SU-DHL-6 (cell line): ENCODE measurements around the gene MTHFR.

Experiments used
- H2AFZ ChIP-seq: fragments of 200-600 bp; sonication (generic); 2 replicates; pipeline ENCODE4 v1.6.1; 2014; ENCODE audit warnings: low read depth, mild to moderate bottlenecking, moderate library complexity, mixed read lengths, antibody characterized with exemption, low read length; ENCODE audit not compliant: severe bottlenecking
- H3F3A ChIP-seq: fragments of 200-600 bp; shearing (Covaris generic); 2 replicates; pipeline ENCODE4 v1.6.0; 2016; ENCODE audit warnings: antibody characterized with exemption, mild to moderate bottlenecking; ENCODE audit not compliant: insufficient read depth
- H3K27ac ChIP-seq: fragments of 200-600 bp; sonication (generic); 2 replicates; pipeline ENCODE4 v1.5.1; 2016; ENCODE audit warnings: low read depth, mild to moderate bottlenecking, low read length, moderate library complexity, mixed read lengths
- H3K27me3 ChIP-seq: fragments of 200-600 bp; sonication (generic), shearing (Covaris generic); 2 replicates; pipeline ENCODE4 v1.6.0; 2014; ENCODE audit warnings: mild to moderate bottlenecking, low read length
- H3K36me3 ChIP-seq: fragments of 200-600 bp; sonication (generic); 2 replicates; pipeline ENCODE4 v1.6.1; 2014; ENCODE audit warnings: mild to moderate bottlenecking, low read length, mixed read lengths
- H3K4me2 ChIP-seq: fragments of 300-600, 200-600 bp; shearing (Covaris generic), sonication (generic); 2 replicates; pipeline ENCODE4 v1.6.0; 2014; ENCODE audit warnings: low read length, low read depth, mild to moderate bottlenecking; ENCODE audit not compliant: poor library complexity, severe bottlenecking
- H3K4me3 ChIP-seq: fragments of 200-600 bp; sonication (generic); 2 replicates; pipeline ENCODE4 v1.5.1; 2014; ENCODE audit warnings: antibody characterized with exemption, low read length, mild to moderate bottlenecking, mixed read lengths; ENCODE audit not compliant: insufficient read depth, poor library complexity, severe bottlenecking
- H3K79me2 ChIP-seq: fragments of 200-600 bp; sonication (generic); 2 replicates; pipeline ENCODE4 v1.6.1; 2014; ENCODE audit warnings: mild to moderate bottlenecking, low read length, moderate library complexity; ENCODE audit not compliant: insufficient read depth
- H3K9ac ChIP-seq: fragments of 200-600 bp; sonication (generic); 2 replicates; pipeline ENCODE4 v1.7.0; 2014; ENCODE audit warnings: mild to moderate bottlenecking, low read length
- H3K9me2 ChIP-seq: fragments of 200-600 bp; sonication (generic); replicated peaks from 2 replicates; pipeline ENCODE4 v1.6.1; 2014; ENCODE audit warnings: low read length; ENCODE audit not compliant: insufficient read depth
- H3K9me3 ChIP-seq: fragments of 200-600 bp; sonication (generic); 2 replicates; pipeline ENCODE4 v1.6.1; 2014; ENCODE audit warnings: low read length, mixed read lengths; ENCODE audit not compliant: insufficient read depth
- H4K20me1 ChIP-seq: fragments of 200-600 bp; sonication (generic); 2 replicates; pipeline ENCODE4 v1.6.1; 2014; ENCODE audit warnings: low read depth, mild to moderate bottlenecking, antibody characterized with exemption, low read length, moderate library complexity, mixed read lengths
- EZH2phosphoT487 ChIP-seq: fragments of 200-600 bp; sonication (generic), shearing (Covaris generic); conservative IDR thresholded peaks from 2 replicates; pipeline ENCODE4 v1.6.1; 2018; ENCODE audit warnings: mild to moderate bottlenecking, antibody characterized with exemption, low read length, moderate library complexity, mixed read lengths
- TF ChIP-seq, protein P1 (sequence below): fragments of 200-600 bp; sonication (generic); IDR thresholded peaks from one replicate; pipeline ENCODE4 v1.5.1; 2017; ENCODE audit warnings: antibody characterized with exemption, mild to moderate bottlenecking, low read length, moderate library complexity; ENCODE audit not compliant: insufficient read depth, poor library complexity, severe bottlenecking

MTHFR gene

DNA sequence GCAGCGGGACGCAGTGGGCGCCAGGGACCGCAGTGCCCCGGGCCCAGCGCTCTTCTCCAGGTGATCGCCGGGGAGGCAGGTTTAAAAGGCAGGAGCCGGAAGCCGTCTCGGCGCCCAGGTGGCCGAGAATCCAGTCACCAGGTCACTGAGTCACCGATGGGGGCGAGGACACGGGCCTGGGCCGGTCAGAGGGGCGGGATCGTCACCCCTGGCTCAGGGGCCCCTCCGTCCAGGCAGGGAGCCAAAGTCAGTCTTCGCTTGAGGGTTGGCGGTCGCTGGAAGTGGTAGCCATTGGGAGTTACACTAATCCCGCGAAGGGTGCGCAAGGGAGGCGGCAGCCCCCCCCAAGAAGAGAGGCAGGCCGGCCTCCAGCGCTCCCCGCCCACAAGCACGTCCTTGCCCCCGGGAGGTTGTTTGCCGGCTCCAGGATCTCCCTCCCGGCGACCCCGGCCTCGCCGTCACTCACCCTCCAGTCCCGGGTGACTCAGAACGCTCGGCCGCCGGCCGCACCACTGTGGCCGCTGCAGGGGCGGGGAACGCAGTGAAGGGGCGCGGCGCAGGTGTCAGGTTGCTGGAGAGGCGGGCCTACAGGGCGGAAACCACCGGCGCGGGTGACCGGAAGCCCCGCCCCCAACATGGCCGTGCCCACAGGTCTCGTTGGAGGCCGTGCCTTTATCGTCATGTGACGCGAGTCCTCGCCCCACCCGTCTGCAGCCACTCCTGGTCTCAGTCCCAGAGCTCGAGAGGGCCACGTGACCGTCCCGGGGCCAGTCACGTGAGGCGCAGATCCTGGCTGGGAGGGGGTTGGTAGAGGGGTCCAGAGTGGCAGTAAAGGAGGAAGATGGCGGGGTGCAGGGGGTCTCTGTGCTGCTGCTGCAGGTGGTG lies at the start of gene MTHFR, which contains the start of gene CLCN6:
MTHFR (minus strand) TSS at position 543 of the 885 bp plus-strand sequence. CDS start 2,848 bp downstream, outside the sequence.
CLCN6 (plus strand) TSS at position 770 of the 885 bp plus-strand sequence; CDS start at position 842, 72 bp downstream.
- peak within 1 kb of the TSS; percentile 82 for H3K27ac ChIP-seq
- peaks cover 48% of the 10 kb centered on the region for H3K79me2 ChIP-seq

DNA sequence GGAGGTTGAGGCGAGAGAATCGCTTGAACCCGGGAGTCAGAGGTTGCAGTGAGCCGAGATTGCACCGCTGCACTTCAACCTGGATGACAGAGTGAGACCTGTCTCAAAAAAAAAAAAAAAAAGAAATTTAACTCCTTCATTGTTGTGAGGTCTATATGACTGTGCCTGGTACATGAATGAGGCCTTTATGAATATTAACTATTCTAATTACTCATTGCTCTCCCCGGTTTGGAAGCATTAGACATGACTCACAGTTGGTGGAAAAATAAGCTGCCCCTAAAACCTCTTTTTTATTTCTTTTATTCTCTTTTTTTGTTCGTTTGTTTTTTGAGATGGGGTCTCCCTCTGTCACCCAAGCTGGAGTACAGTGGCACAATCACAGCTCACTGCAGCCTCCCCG lies 49.7 kb upstream of the MTHFR start:
- H3K27ac ChIP-seq: no peak overlapping the region
- no peaks in the 10 kb centered on the region for H3K27me3 ChIP-seq

More for the DNA sequence above, at the start of gene MTHFR, which contains the start of gene CLCN6:
- Histone ChIP-seq H3K9ac (peak within 1 kb of the TSS; percentile 88), H2AFZ (peak within 1 kb of the TSS; percentile 65), H4K20me1 (no peaks in the 10 kb centered on the region), H3F3A (peaks cover 19% of the 10 kb centered on the region), H3K9me2 (no peaks in the 10 kb centered on the region), H3K4me3 (peak within 1 kb of the TSS; percentile 86), H3K27me3 (no peaks in the 10 kb centered on the region), H3K4me2 (peak within 1 kb of the TSS; percentile 99), H3K36me3 (peaks cover 17% of the 10 kb centered on the region), H3K9me3 (no peaks in the 10 kb centered on the region)
- TF ChIP-seq, protein P1, sequence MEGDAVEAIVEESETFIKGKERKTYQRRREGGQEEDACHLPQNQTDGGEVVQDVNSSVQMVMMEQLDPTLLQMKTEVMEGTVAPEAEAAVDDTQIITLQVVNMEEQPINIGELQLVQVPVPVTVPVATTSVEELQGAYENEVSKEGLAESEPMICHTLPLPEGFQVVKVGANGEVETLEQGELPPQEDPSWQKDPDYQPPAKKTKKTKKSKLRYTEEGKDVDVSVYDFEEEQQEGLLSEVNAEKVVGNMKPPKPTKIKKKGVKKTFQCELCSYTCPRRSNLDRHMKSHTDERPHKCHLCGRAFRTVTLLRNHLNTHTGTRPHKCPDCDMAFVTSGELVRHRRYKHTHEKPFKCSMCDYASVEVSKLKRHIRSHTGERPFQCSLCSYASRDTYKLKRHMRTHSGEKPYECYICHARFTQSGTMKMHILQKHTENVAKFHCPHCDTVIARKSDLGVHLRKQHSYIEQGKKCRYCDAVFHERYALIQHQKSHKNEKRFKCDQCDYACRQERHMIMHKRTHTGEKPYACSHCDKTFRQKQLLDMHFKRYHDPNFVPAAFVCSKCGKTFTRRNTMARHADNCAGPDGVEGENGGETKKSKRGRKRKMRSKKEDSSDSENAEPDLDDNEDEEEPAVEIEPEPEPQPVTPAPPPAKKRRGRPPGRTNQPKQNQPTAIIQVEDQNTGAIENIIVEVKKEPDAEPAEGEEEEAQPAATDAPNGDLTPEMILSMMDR: no peak
- TF ChIP-seq EZH2phosphoT487: no peak

DNA sequence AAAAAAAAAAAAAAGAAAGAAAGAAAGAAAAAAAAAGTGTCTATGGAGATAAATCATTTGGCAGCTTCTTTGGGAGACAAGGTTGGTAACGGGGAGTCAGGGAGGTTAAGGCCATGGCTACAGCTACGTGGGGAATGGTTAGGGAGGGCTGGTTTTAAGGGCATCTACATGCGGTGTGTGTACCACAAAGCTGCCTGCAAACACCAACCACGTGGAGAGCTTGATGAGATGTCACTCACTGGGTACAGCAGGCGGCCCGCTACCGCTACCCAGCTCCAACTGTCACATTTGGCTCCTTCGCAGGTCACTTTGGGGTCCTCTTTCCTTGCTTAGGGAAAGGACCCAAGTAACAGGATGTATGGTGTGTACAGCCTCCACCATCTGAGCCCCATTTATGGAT lies 48.8 kb upstream of the MTHFR start:
- Histone ChIP-seq H3K4me2 (no peak overlapping the region), H3K79me2 (no peaks in the 10 kb centered on the region), H3F3A (no peaks in the 10 kb centered on the region), H3K27ac (no peak overlapping the region), H3K9me3 (no peaks in the 10 kb centered on the region), H3K9ac (no peak overlapping the region), H3K9me2 (no peaks in the 10 kb centered on the region), H3K4me3 (no peak overlapping the region), H3K27me3 (no peaks in the 10 kb centered on the region), H4K20me1 (no peaks in the 10 kb centered on the region), H3K36me3 (no peaks in the 10 kb centered on the region), H2AFZ (no peak overlapping the region)
- no peak for TF ChIP-seq EZH2phosphoT487
- TF ChIP-seq, protein P1: no peak

More for the DNA sequence above, 49.7 kb upstream of the MTHFR start:
- no peak overlapping the region for H3K4me3 ChIP-seq
- no peak overlapping the region for H2AFZ ChIP-seq
- no peaks in the 10 kb centered on the region for H3K9me3 ChIP-seq
- H3K4me2 ChIP-seq: no peak overlapping the region
- no peaks in the 10 kb centered on the region for H3F3A ChIP-seq
- no peak overlapping the region for H3K9ac ChIP-seq
- H3K36me3 ChIP-seq: no peaks in the 10 kb centered on the region
- no peak for TF ChIP-seq EZH2phosphoT487
- TF ChIP-seq, protein P1: no peak
- no peaks in the 10 kb centered on the region for H3K79me2 ChIP-seq
- H4K20me1 ChIP-seq: no peaks in the 10 kb centered on the region
- no peaks in the 10 kb centered on the region for H3K9me2 ChIP-seq
